Sigmoid colon (tissue), 3 donors: ENCODE measurements around the gene UTS2B.

Experiments used
- POLR2A ChIP-seq, 2 donors: fragments of 450-650 bp; IDR thresholded peaks; one replicate each; pipeline ENCODE4 v1.6.1; 2016; ENCODE audit warnings: antibody characterized with exemption in 2 of 2, mild to moderate bottlenecking in 2 of 2, moderate library complexity in 2 of 2
- TF ChIP-seq, protein P1 (sequence below), 4 experiments: fragments of 450-650 bp in 3 of 4; fragments of 200-600 bp in 1 of 4; IDR thresholded peaks; one replicate each; pipeline ENCODE4 v1.5.1; 2016 to 2019; ENCODE audit warnings: antibody characterized with exemption in 4 of 4, mild to moderate bottlenecking in 3 of 4, moderate library complexity in 2 of 4

- TF ChIP-seq, protein P1, sequence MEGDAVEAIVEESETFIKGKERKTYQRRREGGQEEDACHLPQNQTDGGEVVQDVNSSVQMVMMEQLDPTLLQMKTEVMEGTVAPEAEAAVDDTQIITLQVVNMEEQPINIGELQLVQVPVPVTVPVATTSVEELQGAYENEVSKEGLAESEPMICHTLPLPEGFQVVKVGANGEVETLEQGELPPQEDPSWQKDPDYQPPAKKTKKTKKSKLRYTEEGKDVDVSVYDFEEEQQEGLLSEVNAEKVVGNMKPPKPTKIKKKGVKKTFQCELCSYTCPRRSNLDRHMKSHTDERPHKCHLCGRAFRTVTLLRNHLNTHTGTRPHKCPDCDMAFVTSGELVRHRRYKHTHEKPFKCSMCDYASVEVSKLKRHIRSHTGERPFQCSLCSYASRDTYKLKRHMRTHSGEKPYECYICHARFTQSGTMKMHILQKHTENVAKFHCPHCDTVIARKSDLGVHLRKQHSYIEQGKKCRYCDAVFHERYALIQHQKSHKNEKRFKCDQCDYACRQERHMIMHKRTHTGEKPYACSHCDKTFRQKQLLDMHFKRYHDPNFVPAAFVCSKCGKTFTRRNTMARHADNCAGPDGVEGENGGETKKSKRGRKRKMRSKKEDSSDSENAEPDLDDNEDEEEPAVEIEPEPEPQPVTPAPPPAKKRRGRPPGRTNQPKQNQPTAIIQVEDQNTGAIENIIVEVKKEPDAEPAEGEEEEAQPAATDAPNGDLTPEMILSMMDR (IDR thresholded peaks at IDR 0.05) = no peak
- TF ChIP-seq POLR2A (IDR thresholded peaks at IDR 0.05) = no peak
These were observed 22.9 kb upstream of the UTS2B start for GRCh38 chr3:191353022-191353777.
